Measurements from ENCODE around the gene KIF3A.

GRCh38 chr5:132787076-132787475 is 49.7 kb upstream of the KIF3A start:
- TF ChIP-seq CTCF (IDR thresholded peaks at IDR 0.05), result no peak
- TF ChIP-seq POLR2AphosphoS5 (IDR thresholded peaks at IDR 0.05), result no peak
